Activated T-cell treated with anti-CD3 and anti-CD28 coated beads, Interleukin-2, amount 50 U/mL, for 72 hours (primary cell): ENCODE results near the gene ATXN1. TPM values are rescaled to one million over a fixed set of nuclear protein-coding genes. Genes with fewer than 3 reads are reported as not detected.
A peak's percentile ranks its signal among the peaks of the same experiment; 100 is the strongest.

Experiments used
- ATAC-seq, 2 donors: fragments of 150-1000 bp; cut with Tn5 transposase; replicated peaks in 1 of 2; 2 replicates each; pipeline ENCODE4 v1.10.0; 2021; ENCODE audit warnings: moderate library complexity in 2 of 2, mild to moderate bottlenecking in 1 of 2
- DNase-seq, 2 donors: peaks; one replicate each; pipeline ENCODE4 v3.0.0; 2021 to 2022; ENCODE audit warnings: mixed read lengths in 1 of 2
- H3K27ac Mint-ChIP-seq: one replicate; pipeline ENCODE4 v1.8.0; 2022; ENCODE audit warnings: mild to moderate bottlenecking, moderate library complexity, mixed read lengths
- H3K27me3 Mint-ChIP-seq: one replicate; pipeline ENCODE4 v1.8.0; 2022; ENCODE audit warnings: low read depth, mixed read lengths
- H3K36me3 Mint-ChIP-seq, 2 donors: one replicate each; pipeline ENCODE4 v1.8.0; 2022; ENCODE audit warnings: mixed read lengths in 2 of 2, mild to moderate bottlenecking in 1 of 2; ENCODE audit not compliant: insufficient read depth in 2 of 2
- H3K4me1 Mint-ChIP-seq: one replicate; pipeline ENCODE4 v1.8.0; 2022; ENCODE audit warnings: low read depth, mixed read lengths
- H3K4me3 Mint-ChIP-seq, 2 donors: one replicate each; pipeline ENCODE4 v1.8.0; 2022; ENCODE audit warnings: mild to moderate bottlenecking in 2 of 2, mixed read lengths in 2 of 2, moderate library complexity in 2 of 2
- H3K9me3 Mint-ChIP-seq, 2 donors: one replicate each; pipeline ENCODE4 v1.8.0; 2022; ENCODE audit warnings: mixed read lengths in 2 of 2
- total RNA-seq, 2 donors: library from RNA; stranded (reverse); gene quantifications; one replicate each; pipeline ENCODE4 v1.2.3, GENCODE V29; 2022

Gene ATXN1
- total RNA-seq, 2 donors from 2014 or later = 46.5 to 65.1 TPM

DNA sequence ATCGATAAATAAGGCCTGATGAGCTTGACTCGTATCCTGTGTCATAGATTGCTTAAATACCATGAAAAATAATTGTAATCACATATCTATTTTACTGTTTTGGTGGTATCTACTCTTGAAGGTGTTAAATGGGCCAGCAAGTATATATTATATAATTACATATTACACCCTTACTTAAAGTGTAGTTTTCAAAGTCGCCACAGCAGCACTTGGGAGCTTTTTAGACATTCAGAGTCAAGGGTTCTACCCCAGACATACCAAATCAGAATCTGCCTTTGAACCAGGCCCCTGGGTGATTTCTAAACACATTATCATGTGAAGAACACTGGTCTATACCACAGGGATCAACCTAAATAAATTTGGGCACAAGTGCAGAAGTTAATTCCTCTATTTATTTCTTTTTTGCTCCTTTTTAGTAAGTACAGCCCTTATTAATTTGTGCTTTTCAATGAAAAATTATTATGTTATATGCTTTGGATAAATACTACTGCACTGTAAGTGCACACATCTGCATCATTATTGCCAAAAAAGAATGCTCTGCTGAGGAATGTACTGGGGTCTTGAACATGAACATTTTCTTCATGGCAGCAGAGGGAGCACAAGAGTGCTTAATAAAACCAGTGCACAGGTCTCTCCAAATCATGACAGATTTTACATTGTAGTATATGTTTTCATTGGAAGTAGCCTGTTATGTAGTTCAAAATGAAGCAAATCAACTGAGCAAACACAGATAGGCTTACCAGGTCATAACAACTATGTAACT, 3.1 kb upstream of the ATXN1 start:
- no peaks in the 10 kb centered on the region for H3K27me3 Mint-ChIP-seq
- DNase-seq (no peak), ATAC-seq (no peak)
- H3K4me3 Mint-ChIP-seq = peak overlapping the region; percentile 39 to 83
- H3K27ac Mint-ChIP-seq = peak overlapping the region; percentile 85
- H3K4me1 Mint-ChIP-seq = peaks cover 68% of the 10 kb centered on the region
- H3K36me3 Mint-ChIP-seq = peaks cover 6 to 11% of the 10 kb centered on the region in 2 donors
- no peaks in the 10 kb centered on the region for H3K9me3 Mint-ChIP-seq

DNA sequence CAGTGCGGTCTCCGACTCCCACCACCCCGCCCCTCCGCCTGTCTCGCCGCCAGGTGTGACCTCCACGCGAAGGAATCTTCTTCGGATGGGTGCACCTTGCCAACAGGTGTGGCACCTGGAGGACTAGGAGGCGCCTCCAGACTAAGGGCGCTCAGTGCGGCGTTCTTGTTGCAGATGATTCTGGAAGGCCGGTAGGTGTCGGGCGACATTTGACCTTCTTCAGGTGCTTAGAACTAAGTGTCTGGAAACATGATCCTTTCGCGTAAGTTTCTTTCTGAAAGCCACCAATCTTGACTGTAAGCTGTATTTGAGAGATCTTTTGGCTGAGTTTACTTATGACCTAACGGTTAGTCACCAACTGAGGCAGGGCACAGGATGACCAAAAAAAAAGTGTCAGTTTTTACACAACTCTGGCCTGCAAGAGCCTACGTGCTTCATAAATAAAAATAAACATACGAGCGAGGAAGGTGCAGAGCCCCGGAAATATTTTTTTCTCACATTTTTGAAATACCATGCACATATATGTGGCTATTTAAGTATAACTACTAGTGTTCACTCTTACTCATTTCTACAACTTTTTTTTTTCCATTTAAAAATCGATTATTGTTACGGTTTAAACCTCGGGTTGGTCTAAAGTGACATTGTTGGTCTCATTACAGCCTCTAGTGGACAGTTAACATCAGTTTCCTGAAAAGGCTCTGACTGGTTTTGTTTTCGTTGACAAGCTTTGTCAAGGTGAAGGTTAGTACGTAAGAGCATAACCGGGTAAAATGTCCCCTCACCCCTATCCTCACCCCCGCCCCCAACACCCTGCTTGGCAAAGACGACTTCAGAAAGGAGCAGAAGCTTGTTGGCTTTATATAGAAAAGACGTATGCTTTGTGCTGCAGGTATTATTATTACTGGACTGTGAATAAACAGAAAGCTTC, 1.6 kb upstream of the ATXN1 start:
- Mint-ChIP-seq H3K36me3 (peaks cover 6 to 11% of the 10 kb centered on the region in 2 donors), H3K9me3 (no peaks in the 10 kb centered on the region), H3K27me3 (no peaks in the 10 kb centered on the region), H3K27ac (peak overlapping the region; percentile 85), H3K4me1 (peaks cover 68% of the 10 kb centered on the region), H3K4me3 (peak overlapping the region; percentile 85 to 98)
- ATAC-seq (peak; percentile 52), DNase-seq (peak; percentile 58 to 60)

DNA sequence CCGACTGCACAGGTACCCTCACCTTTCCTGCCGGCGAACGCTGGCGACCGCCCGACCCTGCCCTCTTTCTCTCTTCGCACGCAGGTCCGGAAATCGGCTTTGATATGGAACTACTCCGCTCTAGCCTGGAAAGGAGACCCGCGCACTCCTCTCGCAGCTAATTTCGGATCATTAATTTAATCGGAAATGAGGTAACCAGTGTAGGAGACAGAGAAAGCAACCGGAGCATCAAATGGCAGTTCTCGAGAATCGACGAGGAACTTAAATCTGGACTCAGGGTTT, 949 bp upstream of the ATXN1 start:
- Mint-ChIP-seq H3K4me1 (peaks cover 68% of the 10 kb centered on the region), H3K4me3 (peak overlapping the region; percentile 85 to 98), H3K9me3 (no peaks in the 10 kb centered on the region), H3K27ac (peak overlapping the region; percentile 85), H3K36me3 (peaks cover 6 to 11% of the 10 kb centered on the region in 2 donors), H3K27me3 (no peaks in the 10 kb centered on the region)
- DNase-seq (no peak), ATAC-seq (peak in 1 of 2 donors; percentile 0)

DNA sequence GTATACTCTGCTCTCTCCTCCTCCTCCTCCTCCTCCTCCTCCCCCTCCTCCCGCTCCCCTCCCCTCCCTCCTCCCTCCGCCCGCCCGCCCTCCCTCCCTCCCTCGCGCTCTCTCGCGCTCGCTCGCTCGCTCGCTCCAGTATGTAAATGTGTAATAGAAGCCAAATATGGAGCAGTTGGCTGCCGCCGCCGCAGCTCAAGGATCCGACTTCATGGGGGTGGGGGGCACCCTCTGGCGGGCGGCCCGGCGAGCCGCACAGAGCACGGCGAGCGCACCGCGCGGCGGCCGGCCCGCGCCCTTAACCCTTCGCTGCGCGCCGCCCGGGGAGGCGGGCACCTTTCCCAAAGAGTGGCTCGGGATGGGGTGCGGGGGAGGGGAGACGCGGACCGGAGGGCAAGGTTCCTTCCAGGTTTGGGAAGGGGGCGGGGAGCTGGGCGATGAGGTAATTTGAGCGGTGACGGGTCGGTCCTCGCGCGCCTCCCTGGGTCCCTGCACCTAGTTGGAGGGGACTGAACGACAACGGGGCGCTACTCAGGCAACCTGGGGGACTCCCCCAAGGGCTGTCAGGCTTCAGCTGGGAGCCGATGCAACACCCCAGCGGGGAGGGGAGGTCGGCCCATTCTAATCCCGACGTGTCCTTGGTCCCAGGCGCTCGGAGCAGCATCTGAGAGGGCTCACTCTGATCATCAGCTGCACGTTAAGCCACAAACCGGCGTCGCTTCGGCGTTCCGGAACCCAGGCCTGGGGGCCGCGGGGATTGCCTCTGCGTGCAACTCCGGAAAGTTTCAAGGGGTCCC, 409 bp upstream of the ATXN1 start:
- H3K36me3 Mint-ChIP-seq = peaks cover 6 to 11% of the 10 kb centered on the region in 2 donors
- peak overlapping the region; percentile 85 to 98 for H3K4me3 Mint-ChIP-seq
- H3K27ac Mint-ChIP-seq = peak overlapping the region; percentile 99
- peaks cover 68% of the 10 kb centered on the region for H3K4me1 Mint-ChIP-seq
- DNase-seq (peak; percentile 85 to 87), ATAC-seq (peak; percentile 63 to 68)
- H3K9me3 Mint-ChIP-seq = no peaks in the 10 kb centered on the region
- H3K27me3 Mint-ChIP-seq = no peaks in the 10 kb centered on the region

DNA sequence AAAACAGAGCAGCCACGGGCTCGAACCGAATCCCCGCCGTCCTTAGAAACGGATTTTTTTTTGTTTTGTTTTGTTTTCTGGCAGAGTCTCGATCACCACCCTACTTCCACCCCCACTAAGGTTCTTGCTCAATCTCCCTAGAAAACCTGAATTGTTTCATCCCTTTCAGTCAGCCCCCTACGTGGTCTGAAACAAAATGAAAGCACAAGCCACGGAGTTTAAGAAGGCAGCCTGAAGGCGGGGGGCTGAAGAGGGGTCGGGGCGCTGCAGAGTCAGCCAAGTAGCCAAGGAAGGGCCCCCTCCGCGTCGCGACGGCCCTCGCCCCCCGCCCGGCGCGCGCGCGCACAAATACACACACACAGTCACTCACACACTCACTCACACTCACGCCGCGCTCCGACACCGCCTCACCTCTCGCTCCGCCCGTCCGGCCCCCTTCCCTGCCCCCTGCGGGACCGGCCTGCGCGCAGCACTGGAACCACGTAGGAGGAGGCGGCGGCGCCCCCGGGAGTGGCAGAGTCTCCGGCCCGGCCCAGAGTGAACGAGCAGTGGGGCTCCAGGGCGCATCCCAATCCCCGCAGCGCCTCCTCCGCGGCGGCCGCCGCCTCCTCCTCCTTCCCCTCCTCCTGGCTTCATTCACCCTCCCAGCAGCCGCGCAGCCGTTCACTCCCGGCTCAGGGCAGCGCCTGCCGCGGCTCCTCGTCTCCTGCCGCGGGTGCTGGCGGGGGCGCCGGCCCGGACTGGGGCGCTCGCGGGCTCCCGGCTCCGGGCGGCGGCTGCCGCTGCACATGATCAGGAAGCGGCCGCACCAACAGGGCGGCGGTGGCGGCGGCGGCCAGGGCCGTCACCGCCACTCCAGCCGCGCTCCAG, 1.4 kb downstream of the ATXN1 start:
- DNase-seq (peak; percentile 75 to 81), ATAC-seq (peak; percentile 24 to 41)
- Mint-ChIP-seq H3K27me3 (no peaks in the 10 kb centered on the region), H3K4me1 (peaks cover 65% of the 10 kb centered on the region), H3K9me3 (no peaks in the 10 kb centered on the region), H3K4me3 (peak overlapping the region; percentile 92 to 98), H3K27ac (peak overlapping the region; percentile 95), H3K36me3 (peaks cover 8 to 9% of the 10 kb centered on the region in 2 donors)

DNA sequence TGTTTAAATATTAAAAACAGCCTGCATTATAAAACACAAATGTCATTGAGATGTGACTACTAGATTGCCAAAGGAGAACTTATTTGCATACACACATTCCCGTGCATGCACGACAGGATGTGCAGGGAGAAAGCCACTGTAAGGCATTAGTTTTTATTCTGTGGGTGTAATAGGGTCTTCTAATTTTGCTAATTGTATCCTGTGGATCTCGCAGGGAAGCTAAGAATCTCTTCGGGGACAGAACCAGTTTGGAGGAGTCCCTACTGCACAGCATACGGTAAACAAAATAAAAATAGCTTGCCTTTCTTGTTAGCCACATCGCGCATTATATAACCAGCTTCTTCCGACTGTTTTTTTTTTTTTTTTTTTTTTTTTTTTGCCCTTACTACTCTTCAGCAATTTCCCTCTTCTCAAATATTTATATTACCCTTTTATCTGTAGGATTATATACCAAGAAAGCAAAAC, 2.0 kb downstream of the ATXN1 start:
- peaks cover 8 to 9% of the 10 kb centered on the region in 2 donors for H3K36me3 Mint-ChIP-seq
- H3K9me3 Mint-ChIP-seq = no peaks in the 10 kb centered on the region
- peaks cover 65% of the 10 kb centered on the region for H3K4me1 Mint-ChIP-seq
- H3K4me3 Mint-ChIP-seq = peak overlapping the region; percentile 92 to 98
- no peaks in the 10 kb centered on the region for H3K27me3 Mint-ChIP-seq
- peak overlapping the region; percentile 95 for H3K27ac Mint-ChIP-seq
- DNase-seq (no peak), ATAC-seq (no peak)

DNA sequence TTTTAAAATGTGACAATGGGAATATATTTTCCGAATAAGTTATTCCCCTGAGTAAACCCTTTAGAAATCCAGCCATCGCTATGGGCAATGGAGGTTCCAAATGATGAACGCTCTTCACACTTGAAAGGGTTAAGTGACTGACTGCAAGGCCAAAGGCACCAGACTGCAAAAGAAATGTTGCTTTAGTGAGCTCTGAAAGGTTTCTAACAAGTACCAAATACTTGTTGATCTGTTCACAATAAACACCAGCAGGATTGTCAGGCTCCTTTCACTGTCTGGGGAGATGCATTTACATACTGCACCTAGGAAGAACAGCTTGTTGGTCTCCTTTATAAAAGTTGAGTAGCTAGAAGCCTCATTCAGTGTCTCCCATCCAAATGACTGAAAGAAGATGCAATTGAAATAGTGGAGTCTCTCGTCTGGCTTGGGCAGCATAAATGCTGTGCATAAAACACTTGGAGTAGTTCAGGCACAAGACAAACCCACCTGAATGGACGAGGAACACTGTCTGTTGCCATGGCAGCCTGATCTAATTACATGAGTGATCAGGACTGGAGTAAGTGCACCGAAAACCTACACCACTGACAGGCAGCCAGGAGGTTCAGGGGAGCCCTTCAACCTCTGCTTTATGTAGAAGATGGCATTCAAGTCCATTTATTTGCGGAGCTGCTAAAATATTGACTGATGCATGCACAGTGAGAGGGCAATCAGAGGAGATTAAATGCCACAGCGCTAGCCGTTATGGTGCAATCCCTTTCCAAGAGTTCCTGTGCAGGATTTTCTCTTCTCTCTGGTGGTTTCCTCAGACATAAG, 2.9 kb downstream of the ATXN1 start:
- H3K4me3 Mint-ChIP-seq = peak overlapping the region; percentile 92 to 98
- DNase-seq = no peak
- H3K27ac Mint-ChIP-seq = no peak overlapping the region
- ATAC-seq = no peak
- H3K9me3 Mint-ChIP-seq = no peaks in the 10 kb centered on the region
- H3K4me1 Mint-ChIP-seq = peaks cover 58% of the 10 kb centered on the region
- H3K27me3 Mint-ChIP-seq = no peaks in the 10 kb centered on the region
- peaks cover 8 to 9% of the 10 kb centered on the region in 2 donors for H3K36me3 Mint-ChIP-seq

DNA sequence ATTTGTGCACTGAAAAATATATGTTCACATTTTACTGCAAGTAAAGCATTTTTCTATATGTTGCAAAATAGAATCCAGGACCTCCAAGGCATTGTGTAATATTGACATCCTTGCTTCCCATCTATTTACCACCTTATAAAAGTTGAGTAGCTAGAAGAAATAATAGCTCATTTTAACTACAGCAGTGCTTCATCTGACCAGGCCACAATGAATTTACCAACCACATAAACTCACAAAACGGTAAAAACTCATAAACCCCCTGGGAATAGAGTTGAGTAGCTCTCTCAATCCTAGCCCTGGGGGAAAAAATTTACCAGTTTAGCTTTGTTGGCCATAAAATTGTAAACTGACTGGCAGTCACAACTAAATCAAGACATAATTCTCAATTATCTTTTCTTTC, 3.9 kb downstream of the ATXN1 start:
- peak overlapping the region; percentile 60 for H3K27ac Mint-ChIP-seq
- H3K27me3 Mint-ChIP-seq = no peaks in the 10 kb centered on the region
- H3K9me3 Mint-ChIP-seq = no peaks in the 10 kb centered on the region
- no peak for ATAC-seq
- H3K36me3 Mint-ChIP-seq = peaks cover 11 to 12% of the 10 kb centered on the region in 2 donors
- no peak for DNase-seq
- H3K4me1 Mint-ChIP-seq = peaks cover 59% of the 10 kb centered on the region
- H3K4me3 Mint-ChIP-seq = peak overlapping the region in 1 of 2 donors; percentile 81

DNA sequence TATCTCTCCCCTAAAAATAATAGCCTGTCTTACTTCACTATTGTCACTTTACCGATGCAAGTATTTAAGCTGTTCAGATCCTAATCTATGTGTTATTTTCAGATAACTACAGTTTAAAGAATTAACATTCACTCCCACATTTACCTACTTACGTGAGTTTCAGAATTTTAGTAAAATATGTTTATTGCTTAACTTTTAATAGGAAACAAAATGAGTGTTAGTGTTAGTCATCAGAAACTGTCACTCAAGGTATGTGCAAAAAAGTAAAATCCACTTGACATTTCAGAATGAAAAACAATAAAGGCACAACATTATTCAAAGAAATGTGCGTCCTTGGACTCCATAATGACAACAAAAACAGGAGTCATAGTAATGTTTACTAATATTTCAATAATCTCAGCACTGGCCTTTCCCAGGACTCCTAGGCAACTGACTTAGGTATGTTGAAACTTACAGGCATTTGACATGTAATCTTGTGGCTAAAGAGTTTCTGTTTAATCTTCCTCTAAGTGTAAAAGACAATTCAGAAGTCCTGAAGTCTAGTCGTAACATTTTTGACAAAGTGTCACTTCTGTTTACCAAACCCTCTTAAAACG, 4.5 kb downstream of the ATXN1 start:
- Mint-ChIP-seq H3K27me3 (no peaks in the 10 kb centered on the region), H3K36me3 (peaks cover 11 to 13% of the 10 kb centered on the region in 2 donors), H3K27ac (peak overlapping the region; percentile 60), H3K9me3 (no peaks in the 10 kb centered on the region), H3K4me1 (peaks cover 60% of the 10 kb centered on the region), H3K4me3 (peak overlapping the region; percentile 27 to 81)
- ATAC-seq = no peak
- no peak for DNase-seq

DNA sequence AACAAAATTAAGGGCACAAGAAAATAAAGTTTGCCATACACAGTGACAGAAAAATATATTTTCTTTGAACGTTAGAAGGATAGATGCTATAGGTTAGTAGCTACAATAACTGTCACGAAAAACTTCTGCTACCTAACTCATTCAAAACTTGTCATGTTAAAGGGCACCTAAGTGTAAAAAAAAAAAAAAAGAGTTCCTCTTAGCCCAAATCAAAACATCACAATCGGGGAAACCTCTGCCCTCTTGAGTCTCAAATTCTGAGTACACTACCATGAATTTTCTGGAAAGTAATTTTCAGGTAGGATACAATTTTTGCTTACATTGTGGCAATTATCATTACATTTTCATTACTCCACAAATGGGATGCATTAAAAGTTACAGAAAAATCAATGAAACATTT, 5.7 kb downstream of the ATXN1 start:
- Mint-ChIP-seq H3K27me3 (no peaks in the 10 kb centered on the region), H3K4me1 (peaks cover 65% of the 10 kb centered on the region), H3K4me3 (peak overlapping the region in 1 of 2 donors; percentile 16), H3K36me3 (peaks cover 8 to 12% of the 10 kb centered on the region in 2 donors), H3K9me3 (no peaks in the 10 kb centered on the region), H3K27ac (no peak overlapping the region)
- DNase-seq (no peak), ATAC-seq (no peak)

DNA sequence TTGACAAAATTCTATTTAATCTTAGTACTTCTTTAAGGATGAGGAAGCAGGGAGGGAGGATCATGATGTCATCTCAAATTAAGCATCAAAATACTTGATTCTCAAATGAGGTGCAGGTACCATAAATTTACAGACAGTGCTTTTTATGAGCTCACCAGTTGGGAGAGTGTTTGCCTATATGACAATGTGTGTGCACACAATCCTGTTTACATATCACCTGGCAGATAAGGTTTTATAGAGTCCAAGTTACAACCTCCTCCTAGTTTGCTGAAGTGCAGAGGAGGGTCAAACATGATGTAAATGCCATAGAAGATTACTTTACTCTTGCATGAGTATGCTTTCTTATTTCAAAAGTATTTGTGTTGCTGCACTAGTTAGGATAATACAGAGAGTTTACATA, 6.4 kb downstream of the ATXN1 start:
- ATAC-seq = no peak
- no peak for DNase-seq
- Mint-ChIP-seq H3K9me3 (no peaks in the 10 kb centered on the region), H3K27ac (peak overlapping the region; percentile 39), H3K4me1 (peaks cover 68% of the 10 kb centered on the region), H3K4me3 (peak overlapping the region in 1 of 2 donors; percentile 61), H3K36me3 (peaks cover 9 to 14% of the 10 kb centered on the region in 2 donors), H3K27me3 (no peaks in the 10 kb centered on the region)
